ENCODE results near the gene DCTN3. TPM values are rescaled to one million over a fixed set of nuclear protein-coding genes. Genes with fewer than 3 reads are reported as not detected.

The DCTN3 gene
- total RNA-seq, 2 donors from 2014 or later: 79.8 to 141 TPM

DNA sequence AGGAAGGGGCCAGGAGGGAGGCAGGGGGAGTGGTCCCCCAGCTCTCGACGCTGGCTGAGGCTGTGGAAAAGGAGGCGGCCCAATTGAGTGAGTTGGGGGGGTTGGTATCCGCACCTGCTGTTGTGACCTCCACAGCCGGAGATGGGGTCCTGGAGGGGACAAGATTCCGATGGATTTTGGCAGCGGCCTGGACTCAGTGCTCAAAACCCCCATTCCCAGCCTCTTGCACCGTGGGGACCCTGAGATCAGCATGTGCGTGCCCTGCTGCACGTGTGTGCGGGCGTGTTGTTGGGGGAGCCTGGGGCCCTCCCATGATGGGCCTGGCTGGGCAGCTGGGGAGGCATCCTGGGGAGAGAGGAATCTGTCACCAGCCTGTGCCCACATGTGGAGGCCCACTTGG, 45.7 kb downstream of the DCTN3 start:
- H3K9me3 Mint-ChIP-seq: no peaks in the 10 kb centered on the region
- H3K36me3 Mint-ChIP-seq: no peaks in the 10 kb centered on the region
- H3K27ac Mint-ChIP-seq: no peak overlapping the region
- peaks cover 5 to 6% of the 10 kb centered on the region in 2 donors for H3K4me1 Mint-ChIP-seq (ENCODE audit: low read depth in 2 of 2)
- ATAC-seq (no peak), DNase-seq (ENCODE audit: low spot score) (no peak)
- H3K27me3 Mint-ChIP-seq: peaks cover 29 to 49% of the 10 kb centered on the region in 2 donors
- H3K4me3 Mint-ChIP-seq: no peak overlapping the region

GRCh38 chr9:34573599-34574325, 46.5 kb downstream of the DCTN3 start:
- H3K9me3 Mint-ChIP-seq: no peaks in the 10 kb centered on the region
- peaks cover 23 to 42% of the 10 kb centered on the region in 2 donors for H3K27me3 Mint-ChIP-seq
- ATAC-seq (no peak), DNase-seq (ENCODE audit: low spot score) (no peak)
- no peaks in the 10 kb centered on the region for H3K36me3 Mint-ChIP-seq
- H3K27ac Mint-ChIP-seq: no peak overlapping the region
- peaks cover 5 to 6% of the 10 kb centered on the region in 2 donors for H3K4me1 Mint-ChIP-seq (ENCODE audit: low read depth in 2 of 2)
- H3K4me3 Mint-ChIP-seq: no peak overlapping the region

- no peaks in the 10 kb centered on the region for H3K36me3 Mint-ChIP-seq
- no peaks in the 10 kb centered on the region for H3K9me3 Mint-ChIP-seq
- no peak overlapping the region for H3K4me3 Mint-ChIP-seq
- no peak overlapping the region for H3K27ac Mint-ChIP-seq
- H3K4me1 Mint-ChIP-seq (ENCODE audit: low read depth in 2 of 2): peaks cover 5 to 6% of the 10 kb centered on the region in 2 donors
- peaks cover 26 to 47% of the 10 kb centered on the region in 2 donors for H3K27me3 Mint-ChIP-seq
- no peak for DNase-seq (ENCODE audit: low spot score)
- ATAC-seq: no peak
Measured at GRCh38 chr9:34572628-34573027, 47.7 kb downstream of the DCTN3 start.

- no peak for DNase-seq (ENCODE audit: low spot score)
- peaks cover under 1% of the 10 kb centered on the region in 2 donors for H3K4me1 Mint-ChIP-seq (ENCODE audit: low read depth in 2 of 2)
- no peak overlapping the region for H3K27ac Mint-ChIP-seq
- no peak for ATAC-seq
- H3K4me3 Mint-ChIP-seq: no peak overlapping the region
- H3K27me3 Mint-ChIP-seq: peaks cover 24 to 47% of the 10 kb centered on the region in 2 donors
- H3K36me3 Mint-ChIP-seq: no peaks in the 10 kb centered on the region
- H3K9me3 Mint-ChIP-seq: no peaks in the 10 kb centered on the region
Measured at GRCh38 chr9:34572092-34572491, 48.2 kb downstream of the DCTN3 start.

- Mint-ChIP-seq H3K4me3 (no peak overlapping the region), H3K4me1 (ENCODE audit: low read depth in 2 of 2) (no peaks in the 10 kb centered on the region), H3K9me3 (no peaks in the 10 kb centered on the region), H3K36me3 (no peaks in the 10 kb centered on the region), H3K27me3 (peaks cover 27 to 48% of the 10 kb centered on the region in 2 donors), H3K27ac (no peak overlapping the region)
- DNase-seq (ENCODE audit: low spot score) (no peak), ATAC-seq (no peak)
Measured at GRCh38 chr9:34571481-34571810, 48.8 kb downstream of the DCTN3 start.

DNA sequence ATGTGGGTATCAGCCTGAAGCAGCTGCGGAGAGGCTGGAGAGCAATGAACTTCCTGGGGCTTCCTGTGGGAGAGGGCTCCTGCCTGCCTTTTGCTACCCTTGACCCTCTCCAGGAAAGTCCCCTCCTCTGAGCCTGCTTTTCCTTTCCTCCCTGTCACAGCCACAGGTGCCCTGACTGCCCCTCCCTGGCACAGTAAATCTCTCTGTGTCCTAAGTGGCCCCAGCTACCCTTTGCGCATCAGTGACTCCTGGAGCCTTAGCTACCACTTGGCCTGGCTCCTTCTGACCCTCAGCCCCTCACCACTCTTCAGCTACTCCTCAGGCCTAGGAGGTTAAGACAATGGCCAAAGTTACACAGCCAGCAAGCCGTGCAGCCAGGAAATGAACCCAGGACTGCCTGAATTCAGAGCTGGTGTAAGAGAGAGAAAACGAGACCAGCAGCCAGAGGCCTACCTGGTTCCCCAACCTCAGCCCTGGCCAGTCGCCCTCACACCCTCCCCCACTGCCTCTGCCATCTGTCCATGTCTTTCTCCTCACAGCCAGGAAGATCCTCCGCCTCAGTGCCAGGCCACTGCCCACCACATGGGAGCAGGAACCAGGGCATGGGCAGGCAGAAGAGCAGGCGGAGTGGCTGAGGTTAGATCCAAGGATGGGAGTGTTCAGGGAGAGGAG, 49.4 kb downstream of the DCTN3 start:
- DNase-seq (ENCODE audit: low spot score) (no peak), ATAC-seq (no peak)
- Mint-ChIP-seq H3K4me3 (no peak overlapping the region), H3K27ac (no peak overlapping the region), H3K27me3 (peaks cover 22 to 44% of the 10 kb centered on the region in 2 donors), H3K9me3 (no peaks in the 10 kb centered on the region), H3K36me3 (no peaks in the 10 kb centered on the region), H3K4me1 (ENCODE audit: low read depth in 2 of 2) (no peaks in the 10 kb centered on the region)

DNA sequence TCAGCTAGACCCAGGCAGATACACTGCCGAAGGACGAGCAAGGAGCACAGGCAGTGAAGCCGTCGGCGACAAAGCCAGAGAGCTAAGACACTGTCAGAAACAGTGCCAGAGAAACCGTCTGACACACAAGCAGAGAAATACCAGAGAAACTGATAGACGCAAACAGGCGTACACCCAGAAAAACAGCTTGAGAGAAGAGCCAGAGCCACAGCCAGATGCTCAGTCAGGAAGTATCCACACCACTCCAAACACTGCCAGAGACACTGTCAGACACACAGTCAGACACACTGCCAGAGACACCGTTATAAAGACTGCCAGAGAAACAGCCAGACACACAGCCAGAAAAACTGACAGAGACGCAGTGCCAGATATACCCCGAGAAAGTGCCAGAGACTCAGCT, 49.9 kb downstream of the DCTN3 start:
- H3K27ac Mint-ChIP-seq: no peak overlapping the region
- H3K4me3 Mint-ChIP-seq: no peak overlapping the region
- peaks cover 19 to 41% of the 10 kb centered on the region in 2 donors for H3K27me3 Mint-ChIP-seq
- H3K4me1 Mint-ChIP-seq (ENCODE audit: low read depth in 2 of 2): no peaks in the 10 kb centered on the region
- ATAC-seq (no peak), DNase-seq (ENCODE audit: low spot score) (no peak)
- H3K36me3 Mint-ChIP-seq: no peaks in the 10 kb centered on the region
- H3K9me3 Mint-ChIP-seq: no peaks in the 10 kb centered on the region

- Mint-ChIP-seq H3K27me3 (peaks cover 25 to 44% of the 10 kb centered on the region in 2 donors), H3K4me3 (no peak overlapping the region), H3K4me1 (ENCODE audit: low read depth in 2 of 2) (no peaks in the 10 kb centered on the region), H3K9me3 (no peaks in the 10 kb centered on the region), H3K27ac (no peak overlapping the region), H3K36me3 (no peaks in the 10 kb centered on the region)
- DNase-seq (ENCODE audit: low spot score): no peak
- ATAC-seq: no peak
Measured at GRCh38 chr9:34568774-34569173, 51.5 kb downstream of the DCTN3 start.

DNA sequence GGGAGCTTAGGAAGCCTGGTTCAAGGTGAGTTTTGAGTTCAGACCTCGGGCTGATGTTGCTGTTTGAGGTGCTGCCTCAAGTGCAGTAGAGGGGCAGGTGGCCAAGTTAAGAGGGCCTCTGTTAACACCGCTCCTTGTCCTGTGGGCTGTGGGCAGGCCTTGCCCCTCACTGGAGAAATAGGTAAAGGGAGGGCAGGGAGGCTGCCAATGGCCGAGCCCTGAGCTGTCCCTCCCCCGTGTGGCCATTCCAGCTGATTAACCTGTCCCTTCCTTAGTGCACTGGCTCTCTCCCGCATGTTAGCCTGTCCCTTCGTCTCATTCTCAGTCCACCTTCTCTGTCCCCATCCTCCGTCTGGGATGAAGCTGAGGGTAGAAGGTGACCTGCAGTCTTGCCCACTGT, 52.2 kb downstream of the DCTN3 start:
- Mint-ChIP-seq H3K4me1 (ENCODE audit: low read depth in 2 of 2) (no peaks in the 10 kb centered on the region), H3K27me3 (peaks cover 27 to 45% of the 10 kb centered on the region in 2 donors), H3K36me3 (no peaks in the 10 kb centered on the region), H3K4me3 (no peak overlapping the region), H3K27ac (no peak overlapping the region), H3K9me3 (no peaks in the 10 kb centered on the region)
- DNase-seq (ENCODE audit: low spot score) (no peak), ATAC-seq (no peak)

DNA sequence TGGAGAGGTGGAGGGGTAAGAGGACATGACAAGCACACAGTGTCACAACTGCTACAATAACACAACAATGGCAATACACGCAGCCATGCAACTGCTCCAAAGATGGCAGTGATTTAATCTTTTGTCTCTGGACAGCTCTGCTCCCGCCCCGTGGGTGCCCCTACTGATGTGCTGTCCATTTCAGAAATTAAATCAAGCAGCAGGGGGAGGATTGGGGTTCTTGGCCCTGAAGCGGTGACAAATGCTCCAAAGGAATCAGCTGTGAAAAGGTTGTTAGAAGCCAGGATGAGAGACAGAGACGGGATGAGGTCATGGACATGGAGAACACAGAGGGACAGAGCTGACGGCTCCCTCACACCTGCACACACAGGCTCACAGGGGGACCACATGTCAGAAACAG, 53.3 kb downstream of the DCTN3 start:
- ATAC-seq: no peak
- DNase-seq (ENCODE audit: low spot score): no peak
- Mint-ChIP-seq H3K4me3 (no peak overlapping the region), H3K9me3 (no peaks in the 10 kb centered on the region), H3K36me3 (no peaks in the 10 kb centered on the region), H3K27me3 (peaks cover 27 to 48% of the 10 kb centered on the region in 2 donors), H3K4me1 (ENCODE audit: low read depth in 2 of 2) (no peaks in the 10 kb centered on the region), H3K27ac (no peak overlapping the region)

DNA sequence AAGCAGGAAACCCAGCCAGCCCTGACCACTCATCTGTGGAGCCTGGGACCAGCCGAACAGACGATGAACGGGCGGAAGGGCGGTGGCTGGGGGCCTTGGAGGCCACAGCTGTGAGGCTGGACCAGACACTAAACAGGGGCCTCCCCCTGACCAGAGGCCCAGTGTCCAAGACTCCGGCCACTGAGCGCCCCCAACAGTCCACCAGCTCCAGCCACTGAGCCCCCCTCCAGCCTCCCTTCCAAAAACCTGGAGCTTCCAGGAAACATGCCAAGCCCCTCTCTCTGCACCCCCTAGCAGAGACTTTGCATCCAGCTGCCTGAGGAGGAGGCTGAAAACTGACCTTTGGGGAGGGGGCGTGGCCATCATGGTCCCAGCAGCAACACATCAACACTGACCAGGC, 54.0 kb downstream of the DCTN3 start:
- Mint-ChIP-seq H3K4me1 (ENCODE audit: low read depth in 2 of 2) (no peaks in the 10 kb centered on the region), H3K36me3 (no peaks in the 10 kb centered on the region), H3K27me3 (peaks cover 27 to 48% of the 10 kb centered on the region in 2 donors), H3K27ac (no peak overlapping the region), H3K9me3 (no peaks in the 10 kb centered on the region), H3K4me3 (no peak overlapping the region)
- DNase-seq (ENCODE audit: low spot score) (no peak), ATAC-seq (no peak)

GRCh38 chr9:34565856-34566255, 54.4 kb downstream of the DCTN3 start:
- Mint-ChIP-seq H3K4me3 (no peak overlapping the region), H3K27me3 (peaks cover 27 to 48% of the 10 kb centered on the region in 2 donors), H3K4me1 (ENCODE audit: low read depth in 2 of 2) (no peaks in the 10 kb centered on the region), H3K9me3 (no peaks in the 10 kb centered on the region), H3K27ac (no peak overlapping the region), H3K36me3 (no peaks in the 10 kb centered on the region)
- DNase-seq (ENCODE audit: low spot score) (no peak), ATAC-seq (no peak)

GRCh38 chr9:34564617-34565016, 55.7 kb downstream of the DCTN3 start:
- Mint-ChIP-seq H3K4me3 (no peak overlapping the region), H3K27ac (no peak overlapping the region), H3K9me3 (no peaks in the 10 kb centered on the region), H3K4me1 (ENCODE audit: low read depth in 2 of 2) (peaks cover 0 to 3% of the 10 kb centered on the region in 2 donors), H3K27me3 (peaks cover 33 to 48% of the 10 kb centered on the region in 2 donors), H3K36me3 (no peaks in the 10 kb centered on the region)
- ATAC-seq (no peak), DNase-seq (ENCODE audit: low spot score) (no peak)

Data from natural killer cell treated with Interleukin-12 subunit alpha and Interleukin-12 subunit beta and Interleukin-15 and Interleukin-18, amount 100 ng/mL, for 72 hours (primary cell).